Sigmoid colon (tissue), 4 donors: ENCODE results near the gene LHX3.

Experiments used
- CTCF ChIP-seq, 4 experiments: fragments of 450-650 bp in 3 of 4; fragments of 200-600 bp in 1 of 4; IDR thresholded peaks; one replicate each; pipeline ENCODE4 v1.5.1; 2016 to 2019; ENCODE audit warnings: antibody characterized with exemption in 4 of 4, mild to moderate bottlenecking in 3 of 4, moderate library complexity in 2 of 4
- POLR2AphosphoS5 ChIP-seq, 4 donors: sonication (generic); formaldehyde crosslinking; IDR thresholded peaks; one replicate each; pipeline ENCODE4 v1.6.1; 2017; ENCODE audit warnings: antibody characterized with exemption in 4 of 4

GRCh38 chr9:136193891-136194279 is 11.0 kb downstream of the LHX3 start:
- no peak for TF ChIP-seq CTCF (IDR thresholded peaks at IDR 0.05)
- no peak for TF ChIP-seq POLR2AphosphoS5 (IDR thresholded peaks at IDR 0.05)
